CD4-positive, CD25-positive, alpha-beta regulatory T cell (primary cell): Measurements from ENCODE around the gene STK17B. TPM values are rescaled to one million over a fixed set of nuclear protein-coding genes. Genes with fewer than 3 reads are reported as not detected.

Experiments
- ATAC-seq, 2 donors: fragments of 150-1000 bp; cut with Tn5 transposase; one replicate each; pipeline ENCODE4 v1.10.0; 2021; ENCODE audit warnings: low read depth in 2 of 2, moderate number of reproducible peaks in 2 of 2, moderate library complexity in 1 of 2
- DNase-seq, 3 donors: peaks; one replicate each; pipeline versions ENCODE4 v3.0.0 to v3.0.0-alpha.2; 2012 to 2022; ENCODE audit warnings: mixed read lengths in 1 of 3
- H3K27ac ChIP-seq: one replicate; pipeline ENCODE4 v1.7.0; 2013; ENCODE audit warnings: mild to moderate bottlenecking, low read length; ENCODE audit not compliant: insufficient read depth, poor library complexity, severe bottlenecking
- H3K27me3 ChIP-seq: one replicate; pipeline ENCODE4 v1.7.0; 2013; ENCODE audit warnings: low read length; ENCODE audit not compliant: control insufficient read depth, insufficient read depth
- H3K36me3 ChIP-seq: one replicate; pipeline ENCODE4 v1.7.0; 2013; ENCODE audit warnings: mild to moderate bottlenecking, low read length, moderate library complexity; ENCODE audit not compliant: control insufficient read depth, insufficient read depth
- H3K4me1 ChIP-seq: 2 replicates; pipeline ENCODE4 v1.7.0; 2013; ENCODE audit warnings: mild to moderate bottlenecking, low read length; ENCODE audit not compliant: insufficient read depth, control insufficient read depth, poor library complexity, severe bottlenecking
- H3K4me3 ChIP-seq: one replicate; pipeline ENCODE4 v1.7.0; 2013; ENCODE audit warnings: low read depth, mild to moderate bottlenecking, low read length, moderate library complexity
- H3K9me3 ChIP-seq, 2 experiments: 1 replicate in 1 of 2; 2 replicates in 1 of 2; pipeline ENCODE4 v1.7.0; 2013; ENCODE audit warnings: low read length in 2 of 2, mild to moderate bottlenecking in 1 of 2, moderate library complexity in 1 of 2; ENCODE audit not compliant: control insufficient read depth in 2 of 2
- H3K27ac Mint-ChIP-seq, 3 donors: one replicate each; pipeline ENCODE4 v1.8.0; 2020 to 2022; ENCODE audit warnings: mild to moderate bottlenecking in 3 of 3, mixed read lengths in 3 of 3, moderate library complexity in 2 of 3
- H3K27me3 Mint-ChIP-seq: one replicate; pipeline ENCODE4 v1.8.0; 2022; ENCODE audit warnings: mild to moderate bottlenecking, mixed read lengths
- H3K36me3 Mint-ChIP-seq: one replicate; pipeline ENCODE4 v1.8.0; 2020; ENCODE audit warnings: mixed read lengths
- H3K4me1 Mint-ChIP-seq, 4 donors: one replicate each; pipeline ENCODE4 v1.8.0; 2020 to 2022; ENCODE audit warnings: mixed read lengths in 4 of 4, mild to moderate bottlenecking in 1 of 4
- H3K4me3 Mint-ChIP-seq, 4 donors: one replicate each; pipeline ENCODE4 v1.8.0; 2020 to 2022; ENCODE audit warnings: mild to moderate bottlenecking in 4 of 4, mixed read lengths in 4 of 4, moderate library complexity in 3 of 4
- H3K9me3 Mint-ChIP-seq, 7 donors: one replicate each; pipeline ENCODE4 v1.8.0; 2020 to 2022; ENCODE audit warnings: mixed read lengths in 7 of 7, mild to moderate bottlenecking in 3 of 7, moderate library complexity in 2 of 7
- polyA plus RNA-seq, 4 donors: library from polyadenylated mRNA; unstranded; fragments of 300-500 nt; fragmentation: Illumina TruSeq; gene quantifications; one replicate each; pipeline ENCODE4 v1.2.3, GENCODE V29; 2021
- total RNA-seq: library from RNA; stranded (reverse); gene quantifications from one replicate; pipeline ENCODE4 v1.2.3, GENCODE V29; 2022

STK17B gene
- total and polyA plus RNA-seq, 5 donors from 2014 or later, result 97.1 to 542 (median 113) TPM

GRCh38 chr2:196183528-196184231 is 12.3 kb upstream of the STK17B start:
- Histone ChIP-seq H3K27ac (peak overlapping the region; percentile 89), H3K9me3 (no peaks in the 10 kb centered on the region), H3K27me3 (no peaks in the 10 kb centered on the region), H3K4me1 (peaks cover 75% of the 10 kb centered on the region), H3K4me3 (peak overlapping the region; percentile 72), H3K36me3 (no peaks in the 10 kb centered on the region)
- Mint-ChIP-seq H3K36me3 (no peaks in the 10 kb centered on the region), H3K27me3 (no peaks in the 10 kb centered on the region), H3K4me1 (peaks cover 48 to 94% (median 62%) of the 10 kb centered on the region in 4 donors), H3K9me3 (peaks cover 0 to 4% (median 0%) of the 10 kb centered on the region in 7 donors), H3K4me3 (peak overlapping the region; percentile 78 to 84 (median 80)), H3K27ac (peak overlapping the region; percentile 95 to 99 (median 96))
- ATAC-seq (peak; percentile 73 to 76), DNase-seq (peak in 2 of 3 donors; percentile 60 to 89)

- no peaks in the 10 kb centered on the region for H3K27me3 ChIP-seq
- Mint-ChIP-seq H3K27me3 (no peaks in the 10 kb centered on the region), H3K4me3 (peak overlapping the region; percentile 78 to 84 (median 80)), H3K4me1 (peaks cover 42 to 94% (median 63%) of the 10 kb centered on the region in 4 donors), H3K9me3 (peaks cover 0 to 4% (median 0%) of the 10 kb centered on the region in 7 donors), H3K27ac (peak overlapping the region; percentile 95 to 99 (median 96)), H3K36me3 (no peaks in the 10 kb centered on the region)
- H3K9me3 ChIP-seq, result no peaks in the 10 kb centered on the region
- peak; percentile 13 to 22 for ATAC-seq
- peaks cover 80% of the 10 kb centered on the region for H3K4me1 ChIP-seq
- DNase-seq, result peak in 1 of 3 donors; percentile 61
- H3K4me3 ChIP-seq, result peak overlapping the region; percentile 72
- H3K27ac ChIP-seq, result peak overlapping the region; percentile 89
- no peaks in the 10 kb centered on the region for H3K36me3 ChIP-seq
Observed at GRCh38 chr2:196183172-196183473, 11.7 kb upstream of the STK17B start.

- H3K36me3 ChIP-seq, result no peaks in the 10 kb centered on the region
- peak overlapping the region; percentile 72 for H3K4me3 ChIP-seq
- H3K9me3 ChIP-seq, result no peaks in the 10 kb centered on the region
- peak overlapping the region; percentile 89 for H3K27ac ChIP-seq
- Mint-ChIP-seq H3K4me3 (peak overlapping the region; percentile 78 to 84 (median 80)), H3K9me3 (peaks cover 0 to 4% (median 0%) of the 10 kb centered on the region in 7 donors), H3K27ac (peak overlapping the region; percentile 95 to 99 (median 96)), H3K4me1 (peaks cover 40 to 95% (median 63%) of the 10 kb centered on the region in 4 donors), H3K27me3 (no peaks in the 10 kb centered on the region), H3K36me3 (no peaks in the 10 kb centered on the region)
- peak; percentile 6 to 14 for ATAC-seq
- H3K27me3 ChIP-seq, result no peaks in the 10 kb centered on the region
- peaks cover 81% of the 10 kb centered on the region for H3K4me1 ChIP-seq
- DNase-seq, result peak in 2 of 3 donors; percentile 51 to 78
Observed at GRCh38 chr2:196182439-196183171, 11.2 kb upstream of the STK17B start.

- no peaks in the 10 kb centered on the region for H3K27me3 Mint-ChIP-seq
- Histone ChIP-seq H3K4me3 (peak overlapping the region; percentile 72), H3K27ac (peak overlapping the region; percentile 89), H3K36me3 (no peaks in the 10 kb centered on the region), H3K27me3 (no peaks in the 10 kb centered on the region), H3K4me1 (peaks cover 92% of the 10 kb centered on the region), H3K9me3 (no peaks in the 10 kb centered on the region)
- H3K4me3 Mint-ChIP-seq, result peak overlapping the region; percentile 78 to 84 (median 80)
- H3K4me1 Mint-ChIP-seq, result peaks cover 46 to 96% (median 66%) of the 10 kb centered on the region in 4 donors
- DNase-seq, result no peak
- H3K27ac Mint-ChIP-seq, result peak overlapping the region; percentile 87 to 99 (median 95)
- H3K9me3 Mint-ChIP-seq, result peaks cover 0 to 4% (median 0%) of the 10 kb centered on the region in 7 donors
- no peak for ATAC-seq
- no peaks in the 10 kb centered on the region for H3K36me3 Mint-ChIP-seq
Observed at GRCh38 chr2:196181484-196181883, 10.1 kb upstream of the STK17B start.

GRCh38 chr2:196177124-196177523 is 5.7 kb upstream of the STK17B start:
- Histone ChIP-seq H3K27me3 (no peaks in the 10 kb centered on the region), H3K4me3 (peak overlapping the region; percentile 90), H3K36me3 (no peaks in the 10 kb centered on the region), H3K27ac (peak overlapping the region; percentile 88), H3K4me1 (peaks cover 99% of the 10 kb centered on the region), H3K9me3 (no peaks in the 10 kb centered on the region)
- no peaks in the 10 kb centered on the region for H3K27me3 Mint-ChIP-seq
- DNase-seq, result no peak
- H3K9me3 Mint-ChIP-seq, result no peaks in the 10 kb centered on the region
- H3K4me3 Mint-ChIP-seq, result peak overlapping the region; percentile 79 to 90 (median 81)
- no peaks in the 10 kb centered on the region for H3K36me3 Mint-ChIP-seq
- peak overlapping the region; percentile 92 to 97 (median 93) for H3K27ac Mint-ChIP-seq
- ATAC-seq, result no peak
- peaks cover 33 to 95% (median 69%) of the 10 kb centered on the region in 4 donors for H3K4me1 Mint-ChIP-seq

- no peaks in the 10 kb centered on the region for H3K9me3 ChIP-seq
- no peaks in the 10 kb centered on the region for H3K27me3 ChIP-seq
- peak overlapping the region; percentile 79 to 90 (median 81) for H3K4me3 Mint-ChIP-seq
- peak overlapping the region; percentile 88 for H3K27ac ChIP-seq
- peak overlapping the region; percentile 90 for H3K4me3 ChIP-seq
- no peaks in the 10 kb centered on the region for H3K9me3 Mint-ChIP-seq
- DNase-seq (peak; percentile 79 to 96 (median 92)), ATAC-seq (peak; percentile 58 to 65)
- H3K4me1 ChIP-seq, result peaks cover 95% of the 10 kb centered on the region
- peak overlapping the region; percentile 92 to 97 (median 93) for H3K27ac Mint-ChIP-seq
- no peaks in the 10 kb centered on the region for H3K36me3 ChIP-seq
- no peaks in the 10 kb centered on the region for H3K36me3 Mint-ChIP-seq
- peaks cover 26 to 88% (median 61%) of the 10 kb centered on the region in 4 donors for H3K4me1 Mint-ChIP-seq
- no peaks in the 10 kb centered on the region for H3K27me3 Mint-ChIP-seq
Observed at GRCh38 chr2:196176142-196176738, 4.9 kb upstream of the STK17B start.

- DNase-seq, result no peak
- Histone ChIP-seq H3K27me3 (no peaks in the 10 kb centered on the region), H3K4me1 (peaks cover 77% of the 10 kb centered on the region)
Observed at GRCh38 chr2:196174404-196174803, 3.0 kb upstream of the STK17B start.

More at GRCh38 chr2:196174404-196174803, 3.0 kb upstream of the STK17B start:
- Mint-ChIP-seq H3K36me3 (peaks cover 11% of the 10 kb centered on the region), H3K4me1 (peaks cover 20 to 72% (median 52%) of the 10 kb centered on the region in 4 donors), H3K9me3 (peaks cover 0 to 3% (median 0%) of the 10 kb centered on the region in 7 donors), H3K27ac (peak overlapping the region; percentile 75 to 92 (median 89)), H3K27me3 (peaks cover 7% of the 10 kb centered on the region), H3K4me3 (peak overlapping the region; percentile 79 to 96 (median 85))
- Histone ChIP-seq H3K4me3 (peak overlapping the region; percentile 90), H3K9me3 (no peaks in the 10 kb centered on the region), H3K36me3 (peaks cover 3% of the 10 kb centered on the region), H3K27ac (peak overlapping the region; percentile 88)
- no peak for ATAC-seq
